Cardiac muscle cell (in vitro differentiated cells and primary cell): ENCODE measurements around the gene CHST7. TPM values are rescaled to one million over a fixed set of nuclear protein-coding genes. Genes with fewer than 3 reads are reported as not detected.

ENCODE experiments used
- DNase-seq, 2 donors: peaks; one replicate each; pipeline versions ENCODE4 v3.0.0 to v3.0.0-alpha.2; 2010 to 2017; ENCODE audit warnings: low read depth in 1 of 2, low spot score in 1 of 2
- H3K27ac ChIP-seq: fragments of 200-600 bp; sonication (generic); 2 replicates; pipeline ENCODE4 v1.5.1; 2016
- H3K27me3 ChIP-seq: fragments of 200-600 bp; sonication (generic); 2 replicates; pipeline ENCODE4 v1.6.0; 2016; ENCODE audit warnings: control low read depth
- H3K36me3 ChIP-seq: fragments of 200-600 bp; sonication (generic); 2 replicates; pipeline ENCODE4 v1.5.1; 2016; ENCODE audit warnings: control low read depth
- H3K4me1 ChIP-seq: fragments of 200-600 bp; sonication (generic); 2 replicates; pipeline ENCODE4 v1.8.1; 2017; ENCODE audit warnings: low read depth, mild to moderate bottlenecking, mixed run types
- H3K4me3 ChIP-seq: fragments of 200-600 bp; sonication (generic); 2 replicates; pipeline ENCODE4 v1.5.1; 2016; ENCODE audit warnings: mild to moderate bottlenecking
- H3K9me3 ChIP-seq: fragments of 200-600 bp; sonication (generic); 2 replicates; pipeline ENCODE4 v1.5.1; 2017; ENCODE audit warnings: low read depth, mild to moderate bottlenecking, control low read depth
- polyA plus RNA-seq: library from polyadenylated mRNA; unstranded; fragments of >200 nt; fragmentation: Nextera tagmentation; extraction: Ambion mirVana; gene quantifications from 2 replicates; pipeline ENCODE4 v1.2.1, GENCODE V29; 2016
- total RNA-seq: library from RNA; depleted of rRNA; stranded (reverse); fragments of >200 nt; gene quantifications from 2 replicates; pipeline ENCODE4 v1.2.3, GENCODE V29; 2016
- TF ChIP-seq, protein P1 (sequence below): IDR thresholded peaks from 2 replicates; pipeline ENCODE4 v1.5.1; 2012; ENCODE audit warnings: low read depth, mild to moderate bottlenecking, low read length

The CHST7 gene
- total and polyA plus RNA-seq, 2 experiments from 2014 or later: 5.6 to 6.6 TPM

DNA sequence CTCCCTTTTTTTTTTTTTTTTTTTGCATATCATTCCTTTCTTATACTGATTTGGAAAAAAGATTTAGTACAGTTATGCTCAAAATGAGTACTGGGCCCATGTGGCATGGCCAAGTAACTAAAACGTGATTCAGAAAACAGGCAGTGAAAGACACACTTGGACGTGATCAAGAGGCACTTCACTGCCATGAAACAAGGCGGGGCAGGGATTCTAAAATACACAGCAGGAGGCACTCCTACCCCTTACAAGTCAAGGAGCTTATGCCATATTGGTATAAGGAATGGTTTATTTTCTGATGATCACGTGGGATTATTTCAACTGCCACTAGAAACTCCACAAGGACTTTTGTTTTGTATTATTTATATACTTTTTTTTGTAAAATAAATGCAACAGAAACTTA is 72.0 kb downstream of the CHST7 start:
- no peak for DNase-seq
- H3K4me3 ChIP-seq: no peak overlapping the region
- TF ChIP-seq, protein P1, sequence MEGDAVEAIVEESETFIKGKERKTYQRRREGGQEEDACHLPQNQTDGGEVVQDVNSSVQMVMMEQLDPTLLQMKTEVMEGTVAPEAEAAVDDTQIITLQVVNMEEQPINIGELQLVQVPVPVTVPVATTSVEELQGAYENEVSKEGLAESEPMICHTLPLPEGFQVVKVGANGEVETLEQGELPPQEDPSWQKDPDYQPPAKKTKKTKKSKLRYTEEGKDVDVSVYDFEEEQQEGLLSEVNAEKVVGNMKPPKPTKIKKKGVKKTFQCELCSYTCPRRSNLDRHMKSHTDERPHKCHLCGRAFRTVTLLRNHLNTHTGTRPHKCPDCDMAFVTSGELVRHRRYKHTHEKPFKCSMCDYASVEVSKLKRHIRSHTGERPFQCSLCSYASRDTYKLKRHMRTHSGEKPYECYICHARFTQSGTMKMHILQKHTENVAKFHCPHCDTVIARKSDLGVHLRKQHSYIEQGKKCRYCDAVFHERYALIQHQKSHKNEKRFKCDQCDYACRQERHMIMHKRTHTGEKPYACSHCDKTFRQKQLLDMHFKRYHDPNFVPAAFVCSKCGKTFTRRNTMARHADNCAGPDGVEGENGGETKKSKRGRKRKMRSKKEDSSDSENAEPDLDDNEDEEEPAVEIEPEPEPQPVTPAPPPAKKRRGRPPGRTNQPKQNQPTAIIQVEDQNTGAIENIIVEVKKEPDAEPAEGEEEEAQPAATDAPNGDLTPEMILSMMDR: no peak

DNA sequence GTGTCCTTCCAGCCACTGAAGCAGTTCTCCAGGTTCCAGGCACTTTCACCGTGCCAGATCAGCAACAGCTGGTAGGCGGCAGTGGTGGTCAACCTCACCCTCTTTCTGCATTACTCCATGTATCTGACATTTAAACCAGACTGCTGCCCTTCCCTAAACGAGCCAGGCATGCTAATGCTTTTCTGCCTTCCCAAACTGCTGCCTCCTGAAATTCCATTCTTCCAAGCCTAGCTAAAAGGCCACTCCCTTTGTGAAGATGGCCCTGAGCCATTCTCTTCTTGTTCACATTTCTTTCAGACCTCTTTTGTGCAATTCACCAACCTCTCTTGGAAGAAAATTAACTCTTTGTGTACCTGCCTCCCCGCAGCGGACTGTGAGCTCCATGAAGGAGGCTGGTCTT is 73.7 kb downstream of the CHST7 start:
- Histone ChIP-seq H3K9me3 (no peaks in the 10 kb centered on the region), H3K4me3 (no peak overlapping the region), H3K27ac (no peak overlapping the region), H3K36me3 (no peaks in the 10 kb centered on the region), H3K4me1 (no peaks in the 10 kb centered on the region), H3K27me3 (no peaks in the 10 kb centered on the region)
- DNase-seq: no peak
- TF ChIP-seq, protein P1: no peak

More for the DNA sequence above, 72.0 kb downstream of the CHST7 start:
- Histone ChIP-seq H3K9me3 (no peaks in the 10 kb centered on the region), H3K4me1 (no peaks in the 10 kb centered on the region), H3K27ac (no peak overlapping the region), H3K36me3 (no peaks in the 10 kb centered on the region), H3K27me3 (no peaks in the 10 kb centered on the region)

Other genes starting within 250 kb of the CHST7 start
- gene ZNF674, start 28.3 kb upstream of the CHST7 start, total RNA-seq: 1.8 and 5.5 TPM in 2 replicates
- gene ZNF674, start 28.3 kb upstream of the CHST7 start, polyA plus RNA-seq: 1.3 and 1.6 TPM in 2 replicates
- gene SLC9A7, start 185.4 kb downstream of the CHST7 start, total RNA-seq: 16.6 and 19.6 TPM in 2 replicates
- gene SLC9A7, start 185.4 kb downstream of the CHST7 start, polyA plus RNA-seq: 2.2 and 4.3 TPM in 2 replicates